WTC11 (cell line): ENCODE measurements around the gene MBD3L4.

Source experiments
- IRF2 ChIP-seq: sonication (generic); formaldehyde crosslinking; IDR thresholded peaks from 2 replicates; pipeline ENCODE4 v1.8.0; 2022; ENCODE audit warnings: low read depth, missing genetic modification reagents, borderline replicate concordance
- ZNF121 ChIP-seq: sonication (generic); formaldehyde crosslinking; IDR thresholded peaks from 2 replicates; pipeline ENCODE4 v1.8.0; 2023; ENCODE audit warnings: missing genetic modification reagents
- ZNF263 ChIP-seq: sonication (generic); formaldehyde crosslinking; IDR thresholded peaks from 2 replicates; pipeline ENCODE4 v1.8.1; 2022; ENCODE audit warnings: low read depth, mild to moderate bottlenecking, moderate library complexity, missing genetic modification reagents
- TF ChIP-seq, protein P1 (sequence below): sonication (generic); formaldehyde crosslinking; IDR thresholded peaks from 2 replicates; pipeline ENCODE4 v1.8.0; 2022; ENCODE audit warnings: mild to moderate bottlenecking, missing genetic modification reagents
- TF ChIP-seq, protein P2 (sequence below): fragments of 200-600 bp; IDR thresholded peaks from 2 replicates; pipeline ENCODE4 v1.8.0; 2022; ENCODE audit warnings: antibody characterized with exemption
- TF ChIP-seq, protein P3 (sequence below): sonication (generic); formaldehyde crosslinking; IDR thresholded peaks from 2 replicates; pipeline ENCODE4 v1.8.0; 2022; ENCODE audit warnings: mild to moderate bottlenecking, missing genetic modification reagents

DNA sequence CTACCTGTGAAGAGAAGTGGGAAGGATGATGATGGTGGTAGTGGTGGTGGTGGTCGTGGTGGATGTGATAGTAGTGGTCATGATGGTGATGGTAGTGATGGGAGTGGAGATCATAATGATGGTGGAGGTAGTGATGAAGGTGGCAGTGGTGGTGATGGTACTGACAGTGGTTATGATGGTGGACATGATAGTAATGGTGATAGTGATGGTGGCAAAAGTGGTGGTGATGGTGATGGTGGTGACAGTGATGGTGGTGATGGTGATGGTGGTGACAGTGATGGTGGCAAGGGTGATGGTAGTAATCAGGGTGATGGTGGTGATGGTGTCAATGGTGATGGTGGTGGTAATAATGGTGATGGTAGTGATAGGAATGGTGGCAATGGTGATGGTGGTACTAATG, 44.9 kb downstream of the MBD3L4 start:
- no peak for TF ChIP-seq IRF2
- no peak for TF ChIP-seq ZNF263 (CRISPR knock-in tag)
- no peak for TF ChIP-seq ZNF121 (CRISPR knock-in tag)
- TF ChIP-seq, protein P1, sequence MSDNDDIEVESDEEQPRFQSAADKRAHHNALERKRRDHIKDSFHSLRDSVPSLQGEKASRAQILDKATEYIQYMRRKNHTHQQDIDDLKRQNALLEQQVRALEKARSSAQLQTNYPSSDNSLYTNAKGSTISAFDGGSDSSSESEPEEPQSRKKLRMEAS (CRISPR knock-in tag), result no peak
- TF ChIP-seq, protein P2, sequence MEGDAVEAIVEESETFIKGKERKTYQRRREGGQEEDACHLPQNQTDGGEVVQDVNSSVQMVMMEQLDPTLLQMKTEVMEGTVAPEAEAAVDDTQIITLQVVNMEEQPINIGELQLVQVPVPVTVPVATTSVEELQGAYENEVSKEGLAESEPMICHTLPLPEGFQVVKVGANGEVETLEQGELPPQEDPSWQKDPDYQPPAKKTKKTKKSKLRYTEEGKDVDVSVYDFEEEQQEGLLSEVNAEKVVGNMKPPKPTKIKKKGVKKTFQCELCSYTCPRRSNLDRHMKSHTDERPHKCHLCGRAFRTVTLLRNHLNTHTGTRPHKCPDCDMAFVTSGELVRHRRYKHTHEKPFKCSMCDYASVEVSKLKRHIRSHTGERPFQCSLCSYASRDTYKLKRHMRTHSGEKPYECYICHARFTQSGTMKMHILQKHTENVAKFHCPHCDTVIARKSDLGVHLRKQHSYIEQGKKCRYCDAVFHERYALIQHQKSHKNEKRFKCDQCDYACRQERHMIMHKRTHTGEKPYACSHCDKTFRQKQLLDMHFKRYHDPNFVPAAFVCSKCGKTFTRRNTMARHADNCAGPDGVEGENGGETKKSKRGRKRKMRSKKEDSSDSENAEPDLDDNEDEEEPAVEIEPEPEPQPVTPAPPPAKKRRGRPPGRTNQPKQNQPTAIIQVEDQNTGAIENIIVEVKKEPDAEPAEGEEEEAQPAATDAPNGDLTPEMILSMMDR, result no peak
- TF ChIP-seq, protein P3, sequence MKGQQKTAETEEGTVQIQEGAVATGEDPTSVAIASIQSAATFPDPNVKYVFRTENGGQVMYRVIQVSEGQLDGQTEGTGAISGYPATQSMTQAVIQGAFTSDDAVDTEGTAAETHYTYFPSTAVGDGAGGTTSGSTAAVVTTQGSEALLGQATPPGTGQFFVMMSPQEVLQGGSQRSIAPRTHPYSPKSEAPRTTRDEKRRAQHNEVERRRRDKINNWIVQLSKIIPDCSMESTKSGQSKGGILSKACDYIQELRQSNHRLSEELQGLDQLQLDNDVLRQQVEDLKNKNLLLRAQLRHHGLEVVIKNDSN (CRISPR knock-in tag), result no peak
